HG02884 (cell line): ENCODE measurements around the gene PTPRN2.

Experiments
- ATAC-seq: cut with Tn5 transposase; IDR thresholded peaks from one replicate; pipeline ENCODE4 v1.9.1; 2021; ENCODE audit warnings: mild to moderate bottlenecking, moderate library complexity; ENCODE audit not compliant: unreplicated experiment

PTPRN2 gene

DNA sequence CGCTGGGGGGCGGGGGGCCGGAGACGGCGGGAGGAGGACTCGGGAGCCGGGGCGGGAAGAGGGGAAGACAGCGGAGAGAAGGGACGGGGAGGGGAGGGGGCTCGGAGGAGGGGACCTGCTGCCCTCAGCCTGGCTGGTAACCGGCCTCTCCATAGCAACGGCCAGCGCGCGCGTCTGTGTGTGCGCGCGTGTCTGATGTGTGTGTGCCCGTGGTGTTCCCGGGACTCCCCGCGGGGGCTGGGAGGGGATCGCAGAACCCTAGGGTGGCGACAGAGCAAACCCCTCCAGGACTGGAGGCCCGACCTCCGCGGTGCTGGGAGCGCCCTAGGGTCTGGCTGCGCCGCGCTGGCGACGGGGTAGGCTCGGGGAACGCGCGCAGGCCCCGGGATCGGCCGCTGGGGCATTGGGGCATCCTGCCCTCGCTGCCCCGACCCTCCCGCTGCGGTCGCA lies 894.5 kb downstream of the PTPRN2 start:
- ATAC-seq: no peak

DNA sequence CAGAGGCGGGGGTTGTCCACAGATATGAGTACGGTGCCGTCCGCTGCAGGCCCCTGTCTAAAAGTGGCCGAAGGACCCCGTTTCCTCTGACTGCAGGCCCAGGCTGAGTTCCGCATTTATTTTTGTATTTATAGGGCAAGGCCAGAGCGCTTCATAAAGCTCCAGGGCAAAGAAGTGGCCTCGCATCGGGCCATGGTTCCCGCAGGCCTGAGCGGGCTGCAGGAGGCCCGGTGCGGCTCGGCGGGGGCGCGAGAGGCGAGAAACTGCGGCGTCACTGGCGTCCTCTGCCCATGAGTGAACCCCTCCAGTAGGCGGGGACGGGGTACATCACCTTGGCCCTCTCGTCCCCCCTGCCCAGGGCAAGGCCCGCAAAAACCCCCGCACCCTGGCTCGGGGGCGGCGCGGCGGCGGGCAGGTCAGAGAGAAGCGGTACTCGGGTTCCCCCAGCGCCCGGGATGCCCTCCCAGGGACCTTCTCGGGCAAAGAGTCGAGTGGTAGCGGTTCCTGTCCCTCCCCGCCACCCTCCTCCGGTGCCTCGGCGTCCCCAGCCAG lies 895.1 kb downstream of the PTPRN2 start:
- no peak for ATAC-seq

GRCh38 chr7:157691586-157692459 lies 895.8 kb downstream of the PTPRN2 start:
- ATAC-seq: no peak

- no peak for ATAC-seq
Measured at GRCh38 chr7:157690833-157691585, 896.6 kb downstream of the PTPRN2 start.

- no peak for ATAC-seq
Measured at GRCh38 chr7:157690058-157690832, 897.4 kb downstream of the PTPRN2 start.

- ATAC-seq: no peak
Measured at GRCh38 chr7:157689269-157690057, 898.2 kb downstream of the PTPRN2 start.

DNA sequence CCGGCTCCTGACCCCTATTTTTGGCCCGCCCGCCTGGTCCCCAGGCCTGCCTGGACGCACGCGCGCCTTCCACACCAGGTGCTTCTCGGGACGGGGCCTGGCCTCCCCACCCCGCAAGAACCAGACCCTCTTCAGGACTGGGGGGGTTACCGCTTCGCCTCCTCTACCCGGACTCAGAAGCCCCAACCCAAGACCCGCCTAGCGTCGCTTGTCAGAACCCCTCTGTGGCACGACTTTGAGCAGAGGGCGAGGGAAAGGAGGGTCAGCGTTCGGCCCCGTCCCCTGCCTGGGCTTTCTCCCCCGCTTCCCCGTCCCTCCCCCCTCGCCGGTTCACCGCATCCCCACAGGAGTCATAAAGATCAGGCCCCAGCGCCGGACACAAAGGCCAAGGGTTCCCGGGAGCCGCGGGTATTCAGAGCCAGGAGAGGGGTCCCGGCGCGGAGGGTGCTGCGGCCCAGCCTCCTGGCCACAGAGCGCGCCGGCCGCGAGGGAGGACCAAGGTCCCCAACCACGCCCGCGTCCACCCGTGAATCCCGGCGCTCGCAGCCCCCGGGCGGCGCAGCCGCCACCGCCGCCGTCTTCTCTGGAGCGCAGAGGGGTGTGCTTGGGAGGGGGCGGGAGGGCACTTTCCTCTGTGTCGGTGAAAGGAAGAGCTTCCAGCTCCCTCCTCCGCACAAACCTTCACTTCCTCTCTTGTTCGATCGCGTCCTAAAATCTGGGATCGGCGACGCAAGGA lies 898.9 kb downstream of the PTPRN2 start:
- no peak for ATAC-seq

- ATAC-seq: no peak
Measured at GRCh38 chr7:157687845-157688532, 899.6 kb downstream of the PTPRN2 start.

DNA sequence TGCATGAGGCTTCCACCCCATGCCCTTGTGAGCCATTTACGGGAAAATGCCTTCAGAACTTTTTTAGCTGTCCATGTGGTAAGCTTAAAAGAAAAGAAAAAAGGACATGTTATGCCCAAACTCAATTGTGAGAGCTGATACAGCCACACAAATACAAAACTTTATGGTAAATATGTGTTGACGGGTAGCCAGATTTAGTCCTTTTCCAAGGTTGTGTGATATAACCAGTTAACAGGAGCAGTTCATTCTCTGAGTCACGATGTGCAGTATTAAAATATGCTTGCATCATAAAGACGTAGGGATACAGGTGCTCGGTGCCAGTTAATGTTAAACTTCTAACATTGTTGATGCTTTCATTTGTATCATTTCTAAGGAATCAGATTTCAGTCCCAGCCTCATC lies 900.5 kb downstream of the PTPRN2 start:
- no peak for ATAC-seq

- ATAC-seq: no peak
Measured at GRCh38 chr7:157686285-157686894, 901.2 kb downstream of the PTPRN2 start.

DNA sequence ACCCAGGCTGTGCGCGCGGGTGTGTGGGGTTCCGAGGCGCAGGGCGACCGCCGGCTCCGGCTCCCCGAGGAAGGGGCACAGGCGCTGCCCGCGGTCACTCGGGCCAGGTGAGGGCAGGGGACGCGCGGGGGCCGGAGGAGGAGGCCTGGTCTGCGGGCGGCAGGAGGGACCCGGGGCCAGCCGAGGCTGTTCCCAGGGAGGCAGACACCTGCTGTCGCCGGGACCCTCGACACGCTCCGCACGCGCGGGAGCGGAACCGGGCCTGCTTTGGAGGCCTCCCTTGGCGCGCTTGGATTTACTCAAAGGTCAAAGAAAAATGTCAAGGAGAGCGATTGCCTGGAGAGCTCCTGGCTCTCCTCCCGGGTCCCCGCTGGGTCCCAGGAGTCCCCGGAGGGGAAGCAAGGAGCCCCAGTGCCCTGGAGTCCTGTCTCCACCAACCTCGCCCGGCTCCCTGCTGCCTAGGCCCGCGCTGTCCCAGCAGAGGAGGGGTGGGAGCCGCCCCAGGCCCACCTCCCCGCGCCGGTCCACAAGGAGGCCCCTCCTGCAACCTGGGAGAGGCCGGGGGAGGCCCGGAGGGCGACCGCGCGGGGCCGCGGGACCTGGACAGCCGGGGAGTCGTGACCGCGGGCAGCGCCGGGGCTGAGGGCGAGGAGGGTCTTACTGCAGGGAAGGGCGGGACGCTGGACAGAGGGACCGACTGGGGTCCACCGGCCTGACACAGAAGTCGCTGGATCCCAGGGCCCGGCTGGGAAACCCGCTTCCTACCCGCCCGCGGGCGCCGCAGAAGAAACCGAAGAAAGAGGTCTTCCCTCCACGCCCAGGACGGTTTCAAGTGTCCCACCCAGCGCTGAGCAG lies 902.0 kb downstream of the PTPRN2 start:
- no peak for ATAC-seq

GRCh38 chr7:157684909-157685429 lies 902.7 kb downstream of the PTPRN2 start:
- ATAC-seq: no peak

DNA sequence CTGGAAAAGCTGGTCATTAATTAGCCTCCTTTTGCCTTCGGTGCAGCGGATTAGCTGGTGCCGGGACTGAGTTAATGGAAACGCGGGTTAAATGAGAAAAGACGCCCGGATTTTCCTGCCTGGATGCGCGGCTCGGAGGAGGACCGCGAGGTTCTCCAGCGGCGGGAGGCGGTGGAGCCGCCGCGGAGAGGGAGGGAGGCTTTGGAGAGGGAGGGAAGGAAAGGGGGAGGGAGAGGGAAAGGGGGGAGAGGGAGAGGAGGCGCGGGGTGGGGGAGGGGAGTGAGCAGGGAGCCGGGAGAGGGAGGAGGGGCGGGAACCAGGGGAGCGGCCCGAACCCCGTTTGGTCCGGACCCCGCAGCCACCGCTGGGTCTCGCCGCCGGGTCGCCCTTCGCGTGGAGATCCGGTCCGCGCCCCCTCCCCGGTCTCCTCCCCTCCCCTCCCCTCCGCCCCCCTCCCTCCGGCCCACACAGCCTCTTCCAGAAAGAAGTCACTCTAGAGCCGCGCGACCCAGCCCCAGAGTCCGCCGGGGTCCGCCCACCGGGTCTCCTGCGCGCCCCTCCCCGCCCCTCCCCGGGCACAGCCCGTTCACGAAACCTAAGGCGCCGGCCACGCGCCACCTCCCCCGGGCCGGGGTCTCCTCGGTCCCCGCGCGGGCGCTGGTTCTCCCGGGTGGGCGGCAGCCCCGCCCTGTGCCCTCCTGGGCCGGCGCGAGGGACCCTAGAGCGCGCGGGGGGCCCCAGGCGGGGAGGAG lies 903.3 kb downstream of the PTPRN2 start:
- no peak for ATAC-seq

GRCh38 chr7:157683747-157684156 lies 903.9 kb downstream of the PTPRN2 start:
- ATAC-seq: no peak

- ATAC-seq: no peak
Measured at GRCh38 chr7:157682946-157683746, 904.5 kb downstream of the PTPRN2 start.
